Forelimb muscle (tissue), 1 donor: ENCODE measurements around the gene MBD2. TPM values are rescaled to one million over a fixed set of nuclear protein-coding genes. Genes with fewer than 3 reads are reported as not detected.

Source experiments
- DNase-seq: peaks from one replicate; pipeline ENCODE4 v3.0.0-alpha.2; 2013; ENCODE audit warnings: low read depth
- polyA plus RNA-seq: library from polyadenylated mRNA; unstranded; fragments of 120-200 nt; gene quantifications from one replicate; pipeline ENCODE4 v1.2.1, GENCODE V29; 2013; ENCODE audit not compliant: insufficient read length

The MBD2 gene
- polyA plus RNA-seq, 1 donor: 40.4 TPM

- no peak for DNase-seq
Measured at GRCh38 chr18:54109131-54109683, 115.3 kb downstream of the MBD2 start.

DNA sequence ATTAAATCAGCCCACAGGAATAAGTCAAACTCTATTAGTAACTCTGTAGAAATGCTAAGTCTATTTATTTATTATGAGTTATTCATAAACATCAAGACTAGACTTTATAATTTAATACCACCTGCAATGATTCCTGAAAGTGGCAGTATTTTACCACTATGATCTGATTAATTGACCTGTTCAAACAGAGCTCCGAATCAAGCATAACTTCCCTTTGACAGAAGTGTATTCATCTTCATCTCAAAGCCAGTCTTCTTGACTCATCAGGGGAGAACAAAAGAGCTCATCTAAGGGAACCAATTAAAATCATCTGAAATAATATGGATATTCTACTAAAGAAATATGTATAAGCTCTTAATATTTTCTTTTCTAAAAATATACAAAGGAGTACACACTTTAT is 122.3 kb downstream of the MBD2 start:
- DNase-seq: no peak

Other genes with a start within 250 kb of the MBD2 start
- 32.6 TPM for gene POLI, start 44.8 kb upstream of the MBD2 start, polyA plus RNA-seq
- gene STARD6, start 133.2 kb upstream of the MBD2 start, polyA plus RNA-seq: not detected
- 9.1 TPM for gene C18orf54, start 133.2 kb upstream of the MBD2 start, polyA plus RNA-seq